ENCODE results near the gene ENO3. TPM values are rescaled to one million over a fixed set of nuclear protein-coding genes. Genes with fewer than 3 reads are reported as not detected.

Gene ENO3
- total RNA-seq, 1 experiment from 2014 or later = 24.6 TPM

DNA sequence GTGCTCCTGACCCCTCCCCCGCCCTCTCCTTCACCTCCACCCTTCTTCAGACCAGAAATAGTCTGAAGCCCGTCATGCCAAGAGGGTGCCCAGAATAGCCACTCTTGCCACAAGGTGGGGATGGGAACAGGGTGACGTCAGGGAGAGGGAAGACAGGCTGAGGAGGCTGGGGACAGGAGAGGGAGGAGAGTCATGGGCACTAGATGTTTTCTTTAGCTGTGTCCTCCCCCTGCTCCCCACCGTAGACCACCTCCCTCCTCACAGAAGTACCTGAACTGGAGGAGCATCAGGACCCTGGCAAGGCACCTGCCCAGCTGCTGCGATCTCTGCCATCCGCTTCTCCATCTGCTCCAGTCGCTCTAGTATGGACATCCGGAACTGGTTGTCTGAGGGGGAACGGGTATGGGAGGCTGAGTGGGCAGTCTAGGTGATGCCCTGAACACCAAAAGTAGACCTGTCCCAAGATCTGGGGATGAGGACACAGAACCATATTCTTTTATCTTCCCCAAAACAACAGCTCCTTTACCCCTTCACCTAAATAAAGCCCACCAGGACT, 23.3 kb downstream of the ENO3 start (continued):
- TF ChIP-seq EZH2phosphoT487 (IDR thresholded peaks at IDR 0.05; ENCODE audit: borderline replicate concordance) = no peak
- TF ChIP-seq, protein P1, sequence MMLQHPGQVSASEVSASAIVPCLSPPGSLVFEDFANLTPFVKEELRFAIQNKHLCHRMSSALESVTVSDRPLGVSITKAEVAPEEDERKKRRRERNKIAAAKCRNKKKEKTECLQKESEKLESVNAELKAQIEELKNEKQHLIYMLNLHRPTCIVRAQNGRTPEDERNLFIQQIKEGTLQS (IDR thresholded peaks at IDR 0.05) = no peak

DNA sequence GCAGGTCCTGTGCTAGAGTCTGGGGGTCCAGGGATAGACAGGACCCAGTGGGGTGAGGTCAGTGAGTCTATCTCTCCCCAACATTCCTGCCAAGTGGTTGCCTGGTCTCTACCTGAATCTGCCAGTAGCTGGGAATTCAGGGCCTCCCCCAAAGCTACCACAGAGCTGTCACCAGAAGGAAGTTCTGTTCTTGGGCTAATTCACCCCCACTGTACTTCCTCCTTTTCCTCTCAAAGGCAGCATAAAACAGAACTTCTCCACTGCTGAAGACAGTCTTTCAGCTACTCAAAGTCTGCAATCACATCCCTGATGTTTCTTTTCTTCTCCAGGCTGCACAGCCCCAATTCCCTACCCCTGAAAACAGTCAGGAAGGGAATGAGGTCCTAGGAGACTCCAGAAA, 27.8 kb downstream of the ENO3 start:
- Histone ChIP-seq H3K4me1 (ENCODE audit: control insufficient read depth in 1 of 2, insufficient read depth in 2 of 2, low read length in 2 of 2) (0 out of 4 replicates have a peak, but pooled peaks cover 0 to 2% of the 10 kb centered on the region in 2 experiments), H3K9me3 (ENCODE audit: control insufficient read depth in 1 of 2, insufficient read depth in 1 of 2, low read depth in 1 of 2, low read length in 2 of 2) (no peaks in the 10 kb centered on the region), H3K27me3 (ENCODE audit: insufficient read depth, low read length) (no peaks in the 10 kb centered on the region), H4K20me1 (ENCODE audit: insufficient read depth) (no peaks in the 10 kb centered on the region), H3K36me3 (ENCODE audit: control insufficient read depth in 1 of 2, insufficient read depth in 2 of 2, low read length in 2 of 2) (peaks cover 10 to 32% of the 10 kb centered on the region in 2 experiments; a peak in 2 of 4 replicates), H3K4me2 (ENCODE audit: low read length) (no peak overlapping the region), H3K9ac (ENCODE audit: low read length) (no peak overlapping the region), H2AFZ (ENCODE audit: low read depth, low read length, poor library complexity, severe bottlenecking) (no peak overlapping the region), H3K79me2 (ENCODE audit: insufficient read depth, low read length) (no peaks in the 10 kb centered on the region), H3K9me2 (ENCODE audit: insufficient read depth) (no peaks in the 10 kb centered on the region), H3K4me3 (replicated peaks in 1 of 2; ENCODE audit: low read depth in 1 of 2, low read length in 2 of 2) (no peak overlapping the region), H3K27ac (ENCODE audit: low read depth, low read length) (no peak overlapping the region)
- POLR2A ChIA-PET = no interaction called here
- no peak for ATAC-seq
- no peak for TF ChIP-seq EZH2 (IDR thresholded peaks at IDR 0.05)
- TF ChIP-seq, protein P2, sequence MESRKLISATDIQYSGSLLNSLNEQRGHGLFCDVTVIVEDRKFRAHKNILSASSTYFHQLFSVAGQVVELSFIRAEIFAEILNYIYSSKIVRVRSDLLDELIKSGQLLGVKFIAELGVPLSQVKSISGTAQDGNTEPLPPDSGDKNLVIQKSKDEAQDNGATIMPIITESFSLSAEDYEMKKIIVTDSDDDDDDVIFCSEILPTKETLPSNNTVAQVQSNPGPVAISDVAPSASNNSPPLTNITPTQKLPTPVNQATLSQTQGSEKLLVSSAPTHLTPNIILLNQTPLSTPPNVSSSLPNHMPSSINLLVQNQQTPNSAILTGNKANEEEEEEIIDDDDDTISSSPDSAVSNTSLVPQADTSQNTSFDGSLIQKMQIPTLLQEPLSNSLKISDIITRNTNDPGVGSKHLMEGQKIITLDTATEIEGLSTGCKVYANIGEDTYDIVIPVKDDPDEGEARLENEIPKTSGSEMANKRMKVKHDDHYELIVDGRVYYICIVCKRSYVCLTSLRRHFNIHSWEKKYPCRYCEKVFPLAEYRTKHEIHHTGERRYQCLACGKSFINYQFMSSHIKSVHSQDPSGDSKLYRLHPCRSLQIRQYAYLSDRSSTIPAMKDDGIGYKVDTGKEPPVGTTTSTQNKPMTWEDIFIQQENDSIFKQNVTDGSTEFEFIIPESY (IDR thresholded peaks at IDR 0.05; ENCODE audit: extremely low read depth, insufficient replicate concordance, low read length) = no peak
- TF ChIP-seq, protein P3, sequence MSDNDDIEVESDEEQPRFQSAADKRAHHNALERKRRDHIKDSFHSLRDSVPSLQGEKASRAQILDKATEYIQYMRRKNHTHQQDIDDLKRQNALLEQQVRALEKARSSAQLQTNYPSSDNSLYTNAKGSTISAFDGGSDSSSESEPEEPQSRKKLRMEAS (IDR thresholded peaks at IDR 0.05) = no peak
- no peak for TF ChIP-seq EGR1 (IDR thresholded peaks at IDR 0.05; ENCODE audit: low read depth)
- TF ChIP-seq, protein P4, sequence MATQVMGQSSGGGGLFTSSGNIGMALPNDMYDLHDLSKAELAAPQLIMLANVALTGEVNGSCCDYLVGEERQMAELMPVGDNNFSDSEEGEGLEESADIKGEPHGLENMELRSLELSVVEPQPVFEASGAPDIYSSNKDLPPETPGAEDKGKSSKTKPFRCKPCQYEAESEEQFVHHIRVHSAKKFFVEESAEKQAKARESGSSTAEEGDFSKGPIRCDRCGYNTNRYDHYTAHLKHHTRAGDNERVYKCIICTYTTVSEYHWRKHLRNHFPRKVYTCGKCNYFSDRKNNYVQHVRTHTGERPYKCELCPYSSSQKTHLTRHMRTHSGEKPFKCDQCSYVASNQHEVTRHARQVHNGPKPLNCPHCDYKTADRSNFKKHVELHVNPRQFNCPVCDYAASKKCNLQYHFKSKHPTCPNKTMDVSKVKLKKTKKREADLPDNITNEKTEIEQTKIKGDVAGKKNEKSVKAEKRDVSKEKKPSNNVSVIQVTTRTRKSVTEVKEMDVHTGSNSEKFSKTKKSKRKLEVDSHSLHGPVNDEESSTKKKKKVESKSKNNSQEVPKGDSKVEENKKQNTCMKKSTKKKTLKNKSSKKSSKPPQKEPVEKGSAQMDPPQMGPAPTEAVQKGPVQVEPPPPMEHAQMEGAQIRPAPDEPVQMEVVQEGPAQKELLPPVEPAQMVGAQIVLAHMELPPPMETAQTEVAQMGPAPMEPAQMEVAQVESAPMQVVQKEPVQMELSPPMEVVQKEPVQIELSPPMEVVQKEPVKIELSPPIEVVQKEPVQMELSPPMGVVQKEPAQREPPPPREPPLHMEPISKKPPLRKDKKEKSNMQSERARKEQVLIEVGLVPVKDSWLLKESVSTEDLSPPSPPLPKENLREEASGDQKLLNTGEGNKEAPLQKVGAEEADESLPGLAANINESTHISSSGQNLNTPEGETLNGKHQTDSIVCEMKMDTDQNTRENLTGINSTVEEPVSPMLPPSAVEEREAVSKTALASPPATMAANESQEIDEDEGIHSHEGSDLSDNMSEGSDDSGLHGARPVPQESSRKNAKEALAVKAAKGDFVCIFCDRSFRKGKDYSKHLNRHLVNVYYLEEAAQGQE (IDR thresholded peaks at IDR 0.05; ENCODE audit: low read depth) = no peak
- TF ChIP-seq, protein P5, sequence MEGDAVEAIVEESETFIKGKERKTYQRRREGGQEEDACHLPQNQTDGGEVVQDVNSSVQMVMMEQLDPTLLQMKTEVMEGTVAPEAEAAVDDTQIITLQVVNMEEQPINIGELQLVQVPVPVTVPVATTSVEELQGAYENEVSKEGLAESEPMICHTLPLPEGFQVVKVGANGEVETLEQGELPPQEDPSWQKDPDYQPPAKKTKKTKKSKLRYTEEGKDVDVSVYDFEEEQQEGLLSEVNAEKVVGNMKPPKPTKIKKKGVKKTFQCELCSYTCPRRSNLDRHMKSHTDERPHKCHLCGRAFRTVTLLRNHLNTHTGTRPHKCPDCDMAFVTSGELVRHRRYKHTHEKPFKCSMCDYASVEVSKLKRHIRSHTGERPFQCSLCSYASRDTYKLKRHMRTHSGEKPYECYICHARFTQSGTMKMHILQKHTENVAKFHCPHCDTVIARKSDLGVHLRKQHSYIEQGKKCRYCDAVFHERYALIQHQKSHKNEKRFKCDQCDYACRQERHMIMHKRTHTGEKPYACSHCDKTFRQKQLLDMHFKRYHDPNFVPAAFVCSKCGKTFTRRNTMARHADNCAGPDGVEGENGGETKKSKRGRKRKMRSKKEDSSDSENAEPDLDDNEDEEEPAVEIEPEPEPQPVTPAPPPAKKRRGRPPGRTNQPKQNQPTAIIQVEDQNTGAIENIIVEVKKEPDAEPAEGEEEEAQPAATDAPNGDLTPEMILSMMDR (IDR thresholded peaks at IDR 0.05 in 2 of 3, conservative IDR thresholded peaks at IDR 0.05 in 1 of 3; ENCODE audit: borderline replicate concordance in 1 of 3, insufficient read depth in 1 of 3, low read depth in 2 of 3, low read length in 2 of 3) = no peak
- no peak for TF ChIP-seq SRF (IDR thresholded peaks at IDR 0.05; ENCODE audit: low read depth)
- no peak for TF ChIP-seq YY1 (IDR thresholded peaks at IDR 0.05; ENCODE audit: extremely low read depth, insufficient replicate concordance, low read depth, low read length)
- no peak for TF ChIP-seq CEBPB (IDR thresholded peaks at IDR 0.05; ENCODE audit: low read depth)
- TF ChIP-seq TCF7L2 (IDR thresholded peaks at IDR 0.05; ENCODE audit: borderline replicate concordance, extremely low read depth, insufficient read depth, insufficient read length) = no peak
- no peak for TF ChIP-seq CBX3 (IDR thresholded peaks at IDR 0.05; ENCODE audit: low read depth)
- no peak for TF ChIP-seq EZH2phosphoT487 (IDR thresholded peaks at IDR 0.05; ENCODE audit: borderline replicate concordance)
- TF ChIP-seq SP1 (IDR thresholded peaks at IDR 0.05; ENCODE audit: low read depth) = no peak
- TF ChIP-seq POLR2AphosphoS5 (IDR thresholded peaks at IDR 0.05; ENCODE audit: low read depth, low read length) = no peak
- no peak for TF ChIP-seq SIN3A (IDR thresholded peaks at IDR 0.05; ENCODE audit: low read depth)
- no peak for TF ChIP-seq JUND (IDR thresholded peaks at IDR 0.05)
- no peak for TF ChIP-seq POLR2A (IDR thresholded peaks at IDR 0.05; ENCODE audit: borderline replicate concordance, extremely low read depth, insufficient read depth, insufficient read length)
- RAD21 ChIA-PET (ENCODE audit: low non-redundant PET in 1 of 2, low total read pairs in 2 of 2, uncharacterized antibody in 2 of 2, unreplicated experiment in 2 of 2) = interaction anchor here in 1 of 2 experiments (0.7 kb wide), 1 partner anchor 84 kb away, joined by 3 read pairs; no protein-coding TSS in a partner anchor
- intact Hi-C loops (cut with micrococcal nuclease) = no loop called here
- CTCF ChIA-PET = interaction anchor here (0.6 kb wide), 1 partner anchor 1133 kb away, joined by 3 read pairs; the partner anchor contains the start of gene NCBP3
- DNase-seq (ENCODE audit: low read depth, low spot score) = no peak
- no TSS peak for BruUV-seq (replicated peaks)
